Esophagus mucosa (tissue), 1 donor: ENCODE measurements around the gene SCRN2. TPM values are rescaled to one million over a fixed set of nuclear protein-coding genes. Genes with fewer than 3 reads are reported as not detected.

ENCODE experiments used
- ATAC-seq: fragments of 200-7000 bp; cut with Tn5 transposase; one replicate; pipeline ENCODE4 v1.9.1; 2020
- total RNA-seq: library from RNA; stranded (reverse); gene quantifications from one replicate; pipeline ENCODE4 v1.2.4, GENCODE V29; 2023
- donor health status: DM: yes; HTN: yes; CAD: no.

SCRN2 gene
- total RNA-seq, 1 donor from 2014 or later = 21.2 TPM

GRCh38 chr17:47871048-47871447 lies 30.0 kb upstream of the SCRN2 start:
- no peak for ATAC-seq

GRCh38 chr17:47870056-47870455 lies 29.0 kb upstream of the SCRN2 start:
- no peak for ATAC-seq

GRCh38 chr17:47869114-47869513 lies 28.0 kb upstream of the SCRN2 start:
- ATAC-seq = no peak

- ATAC-seq = no peak
These were observed 26.9 kb upstream of the SCRN2 start for GRCh38 chr17:47867813-47868533.

GRCh38 chr17:47866941-47867340 lies 25.9 kb upstream of the SCRN2 start:
- ATAC-seq = peak; percentile 29

GRCh38 chr17:47864791-47865216 lies 23.7 kb upstream of the SCRN2 start:
- ATAC-seq = peak; percentile 62

- peak; percentile 23 for ATAC-seq
These were observed 21.8 kb upstream of the SCRN2 start for GRCh38 chr17:47862621-47863440.

- no peak for ATAC-seq
These were observed 19.3 kb upstream of the SCRN2 start for GRCh38 chr17:47860386-47860785.

GRCh38 chr17:47857551-47858455 lies 16.7 kb upstream of the SCRN2 start:
- no peak for ATAC-seq

GRCh38 chr17:47856830-47857229 lies 15.8 kb upstream of the SCRN2 start:
- no peak for ATAC-seq

- ATAC-seq = no peak
These were observed 14.7 kb upstream of the SCRN2 start for GRCh38 chr17:47855737-47856136.

GRCh38 chr17:47853616-47854015 lies 12.5 kb upstream of the SCRN2 start:
- ATAC-seq = no peak

GRCh38 chr17:47852113-47852949 lies 11.3 kb upstream of the SCRN2 start:
- ATAC-seq = no peak

GRCh38 chr17:47851764-47852112 lies 10.7 kb upstream of the SCRN2 start:
- no peak for ATAC-seq

GRCh38 chr17:47850692-47851573 lies 9.9 kb upstream of the SCRN2 start, which contains the start of gene SP6:
TSS of gene SP6 (minus strand) at chr17:47851163. CDS start at chr17:47848429, 2,734 bp downstream.
- ATAC-seq = peak; percentile 90

- ATAC-seq = peak; percentile 52
These were observed 9.3 kb upstream of the SCRN2 start for GRCh38 chr17:47850373-47850691.

- no peak for ATAC-seq
These were observed 7.1 kb upstream of the SCRN2 start for GRCh38 chr17:47848198-47848513.

GRCh38 chr17:47847341-47848197 lies 6.5 kb upstream of the SCRN2 start:
- ATAC-seq = no peak

GRCh38 chr17:47846716-47847340 lies 5.8 kb upstream of the SCRN2 start:
- no peak for ATAC-seq

GRCh38 chr17:47845716-47846075 lies 4.6 kb upstream of the SCRN2 start:
- no peak for ATAC-seq
